OCI-LY7 (cell line): ENCODE data around the gene CLN5. TPM values are rescaled to one million over a fixed set of nuclear protein-coding genes. Genes with fewer than 3 reads are reported as not detected.

ENCODE experiments used
- BruUV-seq: library from RNA; stranded (reverse); fragments of 400-500 nt; replicated peaks from 2 replicates; lab custom pipeline; 2021; lab: Mats Ljungman, UMichigan
- CTCF ChIA-PET: fragments of 300-600 bp; sonication (Branson Sonifier 250); formaldehyde crosslinking; loops from one replicate; lab custom pipeline; 2022; ENCODE audit warnings: antibody characterized with exemption; ENCODE audit not compliant: unreplicated experiment; lab: Charles Lee
- POLR2A ChIA-PET: fragments of 300-600 bp; sonication (Branson Sonifier 250); formaldehyde crosslinking; loops from one replicate; lab custom pipeline; 2022; ENCODE audit warnings: antibody characterized with exemption; lab: Charles Lee
- DNase-seq: peaks from one replicate; pipeline ENCODE4 v3.0.0-alpha.2; 2015; ENCODE audit warnings: low spot score
- H2AFZ ChIP-seq: fragments of 200-600 bp; sonication (generic), shearing (Covaris generic); 2 replicates; pipeline ENCODE4 v1.6.1; 2014; ENCODE audit warnings: mild to moderate bottlenecking, antibody characterized with exemption, low read length, moderate library complexity
- H3K27ac ChIP-seq: fragments of 200-600 bp; sonication (generic); 2 replicates; pipeline ENCODE4 v1.5.1; 2014; ENCODE audit warnings: mixed run types, low read depth, mild to moderate bottlenecking, moderate library complexity, low read length, inconsistent platforms; ENCODE audit not compliant: poor library complexity, severe bottlenecking
- H3K36me3 ChIP-seq: fragments of 200-600 bp; sonication (generic); 2 replicates; pipeline ENCODE4 v1.6.1; 2014; ENCODE audit warnings: mild to moderate bottlenecking, antibody characterized with exemption, low read length, moderate library complexity, mixed read lengths; ENCODE audit not compliant: insufficient read depth
- H3K4me1 ChIP-seq: fragments of 200-600 bp; sonication (generic); 2 replicates; pipeline ENCODE4 v1.5.1; 2014; ENCODE audit warnings: mild to moderate bottlenecking, low read length; ENCODE audit not compliant: insufficient read depth, poor library complexity, severe bottlenecking
- H3K4me2 ChIP-seq: fragments of 200-600 bp; sonication (generic); 2 replicates; pipeline ENCODE4 v1.6.1; 2014; ENCODE audit warnings: mild to moderate bottlenecking, low read length
- H3K4me3 ChIP-seq: fragments of 200-600 bp; sonication (generic); 2 replicates; pipeline ENCODE4 v1.5.1; 2014; ENCODE audit warnings: mild to moderate bottlenecking, low read depth, low read length; ENCODE audit not compliant: poor library complexity, severe bottlenecking
- H3K79me2 ChIP-seq: fragments of 200-600 bp; sonication (generic); 2 replicates; pipeline ENCODE4 v1.6.1; 2016; ENCODE audit warnings: low read depth, mild to moderate bottlenecking, low read length, moderate library complexity, mixed read lengths; ENCODE audit not compliant: insufficient read depth
- H3K9me2 ChIP-seq: fragments of 200-600 bp; sonication (generic); 2 replicates; pipeline ENCODE4 v1.6.1; 2016; ENCODE audit warnings: mild to moderate bottlenecking, low read length, mixed read lengths; ENCODE audit not compliant: insufficient read depth
- H3K9me3 ChIP-seq: fragments of 200-600 bp; sonication (generic); 2 replicates; pipeline ENCODE4 v1.6.1; 2014; ENCODE audit warnings: mild to moderate bottlenecking, mixed run types, low read length, mixed read lengths
- H4K20me1 ChIP-seq: fragments of 200-600 bp; sonication (generic); 2 replicates; pipeline ENCODE4 v1.6.1; 2014; ENCODE audit warnings: mild to moderate bottlenecking, antibody characterized with exemption, low read length, moderate library complexity, mixed read lengths; ENCODE audit not compliant: insufficient read depth
- CTCF ChIP-seq: fragments of 200-600 bp; sonication (generic); conservative IDR thresholded peaks from 2 replicates; pipeline ENCODE4 v1.5.1; 2014; ENCODE audit warnings: mild to moderate bottlenecking, antibody characterized with exemption, low read length, moderate library complexity, mixed read lengths
- EZH2phosphoT487 ChIP-seq: fragments of 200-600 bp; sonication (generic); IDR thresholded peaks from 2 replicates; pipeline ENCODE4 v1.6.1; 2018; ENCODE audit warnings: low read depth, borderline replicate concordance, mild to moderate bottlenecking, mixed run types, antibody characterized with exemption, low read length, moderate library complexity, mixed read lengths
- intact Hi-C: fragments of 100-400 bp; cut with micrococcal nuclease; formaldehyde crosslinking; loops from one replicate; pipeline ENCODE4 v1.10.0; 2022; ENCODE audit not compliant: unreplicated experiment
- total RNA-seq, 2 experiments: library from RNA; depleted of rRNA in 1 of 2; stranded (reverse); fragments of >200 nt in 1 of 2; shearing (Covaris generic) in 1 of 2; gene quantifications; 2 replicates each; pipeline ENCODE4 v1.2.3, GENCODE V29; 2014 to 2022

The CLN5 gene
- total RNA-seq, 2 experiments from 2014 or later, result 10.1 to 12.7 TPM

GRCh38 chr13:76965759-76966421, 26.0 kb upstream of the CLN5 start:
- no peak overlapping the region for H2AFZ ChIP-seq
- POLR2A ChIA-PET, result no interaction called here
- no peak overlapping the region for H3K4me2 ChIP-seq
- H3K9me3 ChIP-seq, result no peaks in the 10 kb centered on the region
- no peaks in the 10 kb centered on the region for H3K79me2 ChIP-seq
- intact Hi-C loops, result no loop called here
- no peaks in the 10 kb centered on the region for H3K36me3 ChIP-seq
- H3K4me1 ChIP-seq, result no peaks in the 10 kb centered on the region
- no peak for DNase-seq
- H4K20me1 ChIP-seq, result no peaks in the 10 kb centered on the region
- TF ChIP-seq EZH2phosphoT487 (no peak), CTCF (no peak)
- no peak overlapping the region for H3K27ac ChIP-seq
- H3K9me2 ChIP-seq, result no peaks in the 10 kb centered on the region
- BruUV-seq, result no TSS peak
- H3K4me3 ChIP-seq, result no peak overlapping the region
- CTCF ChIA-PET, result no interaction called here

GRCh38 chr13:76967031-76967430, 24.9 kb upstream of the CLN5 start:
- intact Hi-C loops, result no loop called here
- Histone ChIP-seq H3K27ac (no peak overlapping the region), H4K20me1 (no peaks in the 10 kb centered on the region), H2AFZ (no peak overlapping the region), H3K79me2 (no peaks in the 10 kb centered on the region), H3K9me2 (no peaks in the 10 kb centered on the region), H3K4me1 (no peaks in the 10 kb centered on the region), H3K4me3 (no peak overlapping the region), H3K9me3 (no peaks in the 10 kb centered on the region), H3K4me2 (no peak overlapping the region), H3K36me3 (no peaks in the 10 kb centered on the region)
- no TSS peak for BruUV-seq
- ChIA-PET CTCF (no interaction called here), POLR2A (no interaction called here)
- TF ChIP-seq CTCF (no peak), EZH2phosphoT487 (no peak)
- no peak for DNase-seq

- intact Hi-C loops, result no loop called here
- no peak overlapping the region for H3K27ac ChIP-seq
- H3K79me2 ChIP-seq, result no peaks in the 10 kb centered on the region
- CTCF ChIA-PET, result no interaction called here
- H3K36me3 ChIP-seq, result no peaks in the 10 kb centered on the region
- no peak for DNase-seq
- no peaks in the 10 kb centered on the region for H3K9me2 ChIP-seq
- H3K9me3 ChIP-seq, result no peaks in the 10 kb centered on the region
- no peak overlapping the region for H3K4me2 ChIP-seq
- no peaks in the 10 kb centered on the region for H4K20me1 ChIP-seq
- H2AFZ ChIP-seq, result no peak overlapping the region
- TF ChIP-seq CTCF (no peak), EZH2phosphoT487 (no peak)
- no peak overlapping the region for H3K4me3 ChIP-seq
- no TSS peak for BruUV-seq
- POLR2A ChIA-PET, result no interaction called here
- no peaks in the 10 kb centered on the region for H3K4me1 ChIP-seq
These were observed 23.8 kb upstream of the CLN5 start for GRCh38 chr13:76968041-76968440.
